Stimulated activated CD8-positive, alpha-beta memory T cell treated with anti-CD3 and anti-CD28 coated beads, Interleukin-7, amount 100 ng/mL, for 1 hour (primary cell): ENCODE measurements around the gene GAS6.

Source experiments
- DNase-seq, 2 donors: peaks; one replicate each; pipeline ENCODE4 v3.0.0-alpha.2; 2020; ENCODE audit warnings: low read depth in 2 of 2

Gene GAS6

DNA sequence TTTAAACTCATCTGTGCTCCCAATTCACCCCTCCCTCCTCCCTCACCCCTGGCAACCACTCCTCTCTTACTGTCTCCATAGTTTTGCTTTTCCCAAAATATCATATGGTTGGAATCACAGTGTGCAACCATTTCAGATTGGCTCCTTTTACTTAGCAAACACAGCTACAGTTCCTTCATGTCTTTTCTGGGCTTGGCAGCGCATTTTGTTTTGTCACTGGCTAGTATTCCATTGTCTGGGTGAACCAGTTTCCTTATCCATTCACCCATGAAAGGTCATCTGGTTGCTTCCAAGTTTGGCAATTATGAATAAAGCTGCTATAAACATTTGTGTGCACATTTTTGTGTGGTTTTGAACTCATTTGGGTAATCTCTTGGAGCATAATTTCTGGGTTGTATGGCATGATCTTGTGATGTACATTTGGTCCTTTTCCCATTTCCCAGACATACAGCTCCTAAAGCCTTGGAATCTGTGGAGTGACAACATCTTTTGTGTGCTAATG is 23.9 kb upstream of the GAS6 start:
- no peak for DNase-seq

- DNase-seq: no peak
Measured at GRCh38 chr13:113886561-113887112, 22.8 kb upstream of the GAS6 start.

GRCh38 chr13:113884821-113885220 is 20.9 kb upstream of the GAS6 start:
- DNase-seq: no peak

- DNase-seq: no peak
Measured at GRCh38 chr13:113883921-113884804, 20.3 kb upstream of the GAS6 start.

DNA sequence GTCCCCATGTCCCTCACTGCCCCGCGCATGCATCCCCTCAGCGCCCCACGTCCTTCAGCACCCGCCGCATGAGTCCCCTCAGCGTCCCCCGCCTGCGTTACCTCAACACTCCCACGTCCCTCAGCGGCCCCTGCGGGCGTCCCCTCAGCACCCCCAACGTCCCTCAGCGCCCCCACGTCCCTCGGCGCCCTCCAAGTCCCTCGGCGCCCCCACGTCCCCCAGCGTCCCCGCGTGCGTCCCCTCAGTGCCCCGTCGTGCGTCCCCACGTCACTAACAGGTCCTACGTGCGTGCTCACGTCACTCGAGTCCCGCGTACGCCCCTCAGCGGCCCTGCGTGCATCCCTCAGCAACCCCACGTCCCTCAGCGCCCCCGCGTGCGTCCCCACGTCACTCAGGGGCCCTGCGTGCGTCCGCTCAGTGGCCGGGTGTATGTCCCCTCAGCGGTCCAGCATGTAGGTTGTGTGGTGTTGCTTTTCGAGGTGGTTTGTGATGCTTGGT is 19.5 kb upstream of the GAS6 start:
- DNase-seq: no peak

DNA sequence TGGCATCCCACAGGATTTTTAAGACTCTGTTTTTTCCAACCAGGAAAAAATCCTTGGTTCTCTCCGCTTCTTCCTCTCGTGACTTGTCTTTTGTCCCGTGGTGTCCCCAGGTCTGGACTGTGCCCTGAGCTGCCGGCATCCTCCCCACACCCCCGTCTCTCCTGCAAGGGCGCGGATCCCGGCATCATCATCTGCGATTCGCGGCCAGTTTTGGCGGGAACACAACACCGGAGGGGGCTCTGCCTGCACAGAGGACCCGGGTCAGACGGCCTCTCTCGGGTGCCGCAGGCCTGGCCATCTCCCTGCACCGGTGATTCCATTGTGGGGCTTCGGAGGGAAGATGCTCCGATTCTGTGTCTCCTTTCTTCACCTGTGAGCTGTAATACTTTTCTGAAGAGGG is 18.8 kb upstream of the GAS6 start:
- DNase-seq: no peak

- DNase-seq: no peak
Measured at GRCh38 chr13:113882267-113882630, 18.4 kb upstream of the GAS6 start.

DNA sequence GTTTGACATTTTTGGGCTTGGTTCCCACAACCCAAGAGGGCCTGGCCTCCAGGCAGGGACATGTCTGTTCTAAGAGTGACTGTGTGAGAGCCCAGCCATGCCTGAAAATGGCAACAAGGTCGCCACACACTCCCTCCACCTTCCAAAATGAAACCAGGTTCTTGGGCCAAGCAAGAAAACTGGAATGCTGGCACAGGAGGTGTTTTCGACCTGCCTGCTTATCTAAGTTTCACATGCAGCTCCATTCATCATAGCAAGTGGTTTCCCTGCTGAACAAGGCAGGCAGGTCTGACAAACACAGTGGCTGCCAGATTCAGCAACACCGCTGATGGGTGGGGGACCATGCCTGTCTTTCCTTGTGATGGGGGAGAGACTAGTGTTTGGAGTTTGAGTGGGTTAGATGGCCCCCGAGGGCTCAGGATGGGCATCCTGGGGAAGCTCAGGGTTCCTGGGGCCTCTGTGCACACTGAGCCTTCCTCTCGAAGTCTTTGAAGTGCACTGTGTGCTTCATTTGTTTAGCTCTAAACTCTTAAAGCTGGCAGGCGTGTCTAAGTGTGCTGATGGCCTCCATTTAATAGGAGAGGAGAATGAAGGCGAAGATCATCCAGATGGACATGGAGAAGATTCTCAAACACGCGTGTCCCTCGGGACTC is 17.9 kb upstream of the GAS6 start:
- no peak for DNase-seq

DNA sequence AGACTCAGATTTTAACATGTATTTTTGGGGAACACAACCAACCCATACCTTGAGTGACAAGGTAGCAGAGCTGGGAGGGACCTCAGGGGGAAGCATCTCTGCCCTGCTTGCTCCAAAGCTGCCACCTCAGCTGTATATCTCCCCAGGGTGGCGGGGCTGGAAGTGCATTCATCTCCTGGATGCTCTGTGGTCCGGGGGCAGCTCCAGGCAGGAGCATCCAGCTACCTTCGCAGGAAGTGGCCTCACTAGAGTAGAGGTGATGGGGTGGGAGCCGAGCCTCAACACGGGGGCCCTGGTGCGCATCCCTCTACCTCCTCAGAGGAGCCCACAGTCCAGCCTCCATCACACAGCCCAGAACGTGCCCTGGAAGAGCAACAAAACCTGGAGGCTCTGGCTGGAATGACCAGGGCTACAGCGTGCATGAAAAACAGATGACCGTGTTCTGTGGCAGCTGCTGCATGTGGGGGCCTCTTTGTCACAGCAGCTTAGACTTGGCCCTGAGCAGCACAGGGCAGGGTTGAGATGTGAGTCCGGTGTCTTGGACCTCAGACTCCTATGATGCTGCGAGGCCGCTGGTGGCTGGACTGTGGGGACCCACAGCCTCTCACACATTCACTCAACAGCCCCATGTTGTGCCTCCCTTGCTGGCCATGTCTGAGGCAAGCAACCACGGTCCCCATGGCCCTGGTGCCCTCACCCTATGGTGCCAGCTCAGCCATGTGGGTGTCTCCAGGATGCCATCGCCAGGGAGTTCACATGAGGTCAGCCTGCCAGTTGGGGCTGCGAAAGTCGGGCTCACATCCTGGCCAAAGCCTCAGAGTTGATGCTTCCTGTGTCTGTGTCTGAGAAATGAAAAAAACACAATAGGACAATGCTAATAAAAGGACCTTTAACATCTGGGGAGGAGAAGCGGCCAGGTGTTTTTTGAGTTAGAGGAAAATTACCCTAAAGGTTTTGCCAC is 17.1 kb upstream of the GAS6 start:
- no peak for DNase-seq

GRCh38 chr13:113879494-113880360 is 15.9 kb upstream of the GAS6 start:
- DNase-seq: no peak

- DNase-seq: no peak
Measured at GRCh38 chr13:113879017-113879416, 15.1 kb upstream of the GAS6 start.

- no peak for DNase-seq
Measured at GRCh38 chr13:113877149-113877990, 13.5 kb upstream of the GAS6 start.

DNA sequence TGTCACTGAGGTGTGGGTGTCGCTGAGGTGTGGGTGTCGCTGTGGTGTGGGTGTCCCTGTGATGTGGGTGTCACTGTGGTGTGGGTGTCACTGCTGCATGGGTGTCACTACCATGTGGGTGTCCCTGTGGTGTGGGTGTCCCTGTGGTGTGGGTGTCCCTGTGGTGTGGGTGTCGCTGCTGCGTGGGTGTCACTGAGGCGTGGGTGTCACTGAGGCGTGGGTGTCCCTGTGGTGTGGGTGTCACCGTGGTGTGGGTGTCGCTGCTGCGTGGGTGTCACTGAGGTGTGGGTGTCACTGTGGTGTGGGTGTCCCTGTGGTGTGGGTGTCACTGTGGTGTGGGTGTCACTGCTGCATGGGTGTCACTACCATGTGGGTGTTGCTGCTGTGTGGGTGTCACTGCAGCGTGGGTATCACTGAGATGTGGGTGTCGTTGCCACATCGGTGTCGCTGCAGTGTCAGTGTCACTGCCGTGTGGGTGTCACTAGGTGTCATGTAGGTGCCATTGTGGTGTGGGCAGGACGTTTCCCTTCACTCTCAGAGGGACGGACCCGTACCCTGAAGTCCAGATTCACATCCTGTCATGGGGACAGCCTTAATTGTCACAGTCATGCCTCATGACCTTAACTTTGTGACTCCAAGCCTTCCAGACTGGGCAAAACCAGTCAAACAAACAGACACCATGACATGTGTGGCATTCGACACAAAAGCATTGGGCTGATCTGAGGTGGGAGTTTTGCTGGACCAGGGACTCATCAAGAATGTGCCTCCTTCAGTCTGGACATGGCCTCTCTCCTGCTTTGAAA is 12.7 kb upstream of the GAS6 start:
- no peak for DNase-seq

- DNase-seq: no peak
Measured at GRCh38 chr13:113875837-113876281, 12.0 kb upstream of the GAS6 start.

GRCh38 chr13:113875429-113875815 is 11.5 kb upstream of the GAS6 start:
- DNase-seq: no peak

DNA sequence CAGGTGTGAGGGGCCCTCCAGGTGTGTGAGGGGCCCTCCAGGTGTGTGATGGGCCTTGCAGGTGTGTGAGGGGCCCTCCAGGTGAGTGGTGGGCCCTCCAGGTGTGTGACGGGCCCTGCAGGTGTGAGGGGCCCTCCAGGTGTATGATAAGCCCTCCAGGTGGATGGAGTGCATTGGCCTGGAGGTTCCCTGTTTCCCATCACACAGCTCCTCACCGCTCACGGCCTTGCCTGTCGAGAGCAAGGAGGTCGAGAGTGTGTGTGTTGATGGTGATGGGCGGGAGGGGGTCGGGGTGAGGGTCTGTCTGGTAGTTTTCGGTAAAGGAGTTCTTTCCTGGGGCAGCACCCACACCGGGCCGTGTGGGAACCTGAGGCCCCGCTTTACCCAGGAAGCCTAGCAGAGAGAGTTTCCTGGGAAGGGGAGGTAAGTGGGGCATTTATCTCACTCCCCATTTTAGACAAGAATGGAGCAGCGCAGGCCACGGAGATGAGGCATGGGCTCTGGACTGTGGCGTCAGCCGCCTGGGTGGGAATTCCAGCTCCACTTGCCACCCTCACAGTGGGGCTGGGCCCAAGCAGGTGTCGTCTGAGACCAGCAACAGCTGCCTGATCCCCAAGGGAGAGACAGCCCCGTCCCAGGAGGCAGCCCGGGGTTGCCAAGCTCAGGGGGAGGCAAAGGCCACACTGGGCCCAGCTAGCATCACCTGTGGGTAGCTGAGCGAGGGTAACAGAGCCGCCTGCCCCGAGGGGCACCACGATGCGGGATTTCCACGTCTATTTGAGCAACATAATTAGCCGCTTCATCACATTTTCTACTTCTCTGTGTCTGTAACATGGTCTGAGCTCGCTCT is 10.9 kb upstream of the GAS6 start:
- DNase-seq: no peak

DNA sequence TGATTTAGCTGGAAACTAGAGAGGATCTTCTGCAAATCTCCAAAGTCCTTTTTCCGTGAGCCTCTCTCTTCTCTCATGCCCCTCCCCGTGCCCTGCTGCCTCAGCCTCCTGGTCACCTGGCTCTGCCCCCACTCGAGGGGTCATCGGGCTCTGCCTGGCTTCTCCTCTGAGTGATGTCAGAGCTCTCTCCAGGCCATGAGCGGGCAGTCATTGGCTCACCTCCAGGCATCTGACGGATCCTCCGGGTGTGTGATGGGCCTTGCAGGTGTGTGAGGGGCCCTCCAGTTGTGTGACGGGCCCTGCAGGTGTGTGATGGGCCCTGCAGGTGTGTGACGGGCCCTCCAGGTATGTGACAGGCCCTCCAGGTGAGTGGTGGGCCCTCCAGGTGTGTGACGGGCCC is 10.3 kb upstream of the GAS6 start:
- no peak for DNase-seq

GRCh38 chr13:113869263-113869662 is 5.4 kb upstream of the GAS6 start:
- no peak for DNase-seq
